Gastroesophageal sphincter (tissue), 4 donors: ENCODE data around the gene TFRC. TPM values are rescaled to one million over a fixed set of nuclear protein-coding genes. Genes with fewer than 3 reads are reported as not detected.
A peak's percentile ranks its signal among the peaks of the same experiment; 100 is the strongest.
"Not testable (repeated sequence)": the region's sequence is repeated elsewhere in the genome, so short reads cannot be mapped to it uniquely, and the experiment has no call there.

Experiments
- ATAC-seq: fragments of 150-250 bp; one replicate; pipeline ENCODE4 v1.9.1; 2016; ENCODE audit warnings: mild to moderate bottlenecking, moderate library complexity
- H3K27ac ChIP-seq, 4 donors: fragments of 200-600 bp; sonication (generic) in 3 of 4; 1 replicate in 3 of 4; 2 replicates in 1 of 4; pipeline ENCODE4 v1.5.1; 2016 to 2019
- H3K27me3 ChIP-seq: fragments of 200-600 bp; sonication (generic); one replicate; pipeline ENCODE4 v1.5.1; 2019
- H3K36me3 ChIP-seq, 2 donors: fragments of 200-600 bp; sonication (generic); one replicate each; pipeline ENCODE4 v1.5.1; 2019; ENCODE audit warnings: control low read depth in 1 of 2
- H3K4me1 ChIP-seq, 3 donors: fragments of 200-600 bp; sonication (generic); 1 replicate in 2 of 3; 2 replicates in 1 of 3; pipeline ENCODE4 v1.5.1; 2016 to 2019; ENCODE audit warnings: control low read depth in 2 of 3
- H3K4me3 ChIP-seq, 2 donors: fragments of 200-600 bp; sonication (generic); one replicate each; pipeline ENCODE4 v1.5.1; 2019; ENCODE audit warnings: mild to moderate bottlenecking in 1 of 2, moderate library complexity in 1 of 2
- H3K9me3 ChIP-seq, 3 donors: fragments of 200-600 bp; sonication (generic); one replicate each; pipeline ENCODE4 v1.5.1; 2017 to 2019; ENCODE audit warnings: control low read depth in 2 of 3
- EP300 ChIP-seq: sonication (generic); formaldehyde crosslinking; IDR thresholded peaks from one replicate; pipeline ENCODE4 v1.6.1; 2017; ENCODE audit warnings: antibody characterized with exemption, mild to moderate bottlenecking
- POLR2A ChIP-seq, 2 donors: fragments of 450-650 bp; IDR thresholded peaks; one replicate each; pipeline ENCODE4 v1.6.1; 2017; ENCODE audit warnings: antibody characterized with exemption in 2 of 2, mild to moderate bottlenecking in 2 of 2, moderate library complexity in 1 of 2
- POLR2AphosphoS5 ChIP-seq: sonication (generic); formaldehyde crosslinking; IDR thresholded peaks from one replicate; pipeline ENCODE4 v1.6.1; 2017; ENCODE audit warnings: antibody characterized with exemption
- WGBS, 2 donors: methylation state at CpG; one replicate each; pipeline ENCODE4 v1.1.5; 2018; ENCODE audit warnings: low coverage in 1 of 2; 5-methylcytosine and 5-hydroxymethylcytosine counted together
- total RNA-seq, 4 donors: library from RNA; depleted of rRNA; stranded (reverse); fragments of >200 nt; gene quantifications; one replicate each; pipeline ENCODE4 v1.1.0, GENCODE V29; 2016
- TF ChIP-seq, protein P1 (sequence below), 4 experiments: fragments of 200-600 bp in 2 of 4; fragments of 450-650 bp in 2 of 4; sonication (generic) in 1 of 4; IDR thresholded peaks; one replicate each; pipeline ENCODE4 v1.5.1; 2017 to 2019; ENCODE audit warnings: antibody characterized with exemption in 4 of 4, mild to moderate bottlenecking in 2 of 4, moderate library complexity in 2 of 4

Gene TFRC
- total RNA-seq, 4 donors from 2014 or later, result 60.1 to 81.1 (median 69.6) TPM

DNA sequence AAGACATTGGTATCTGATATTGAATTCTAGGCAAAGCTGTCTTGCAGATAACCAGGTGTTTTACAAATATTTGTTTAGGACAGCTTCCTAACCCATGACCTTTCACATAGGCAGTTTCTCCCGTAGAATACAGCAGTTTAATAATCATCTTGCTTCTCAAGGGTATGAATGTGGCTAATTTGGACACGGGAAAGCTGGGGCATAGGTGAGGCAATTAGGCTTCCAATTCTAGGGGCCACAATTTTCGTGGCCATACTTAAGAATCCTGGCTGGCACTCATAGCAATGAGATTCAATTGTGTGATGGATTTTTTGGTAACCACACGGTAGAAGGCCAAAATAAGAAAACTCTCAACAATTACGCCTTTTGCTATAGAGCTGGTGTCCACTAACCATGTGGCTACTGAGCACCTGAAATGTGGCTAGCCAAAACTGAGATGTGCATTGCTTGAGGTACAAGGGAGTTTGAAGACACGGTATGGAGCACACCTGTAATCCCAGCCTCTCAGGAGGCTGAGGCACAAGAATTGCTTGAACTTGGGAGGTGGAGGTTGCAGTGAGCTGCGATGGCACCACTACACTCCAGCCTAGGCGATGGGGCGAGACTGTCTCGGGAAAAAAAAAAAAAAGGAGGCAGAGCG, 34.4 kb downstream of the TFRC start:
- Histone ChIP-seq H3K4me1 (no peaks in the 10 kb centered on the region), H3K27ac (no peak overlapping the region), H3K27me3 (no peaks in the 10 kb centered on the region), H3K4me3 (no peak overlapping the region), H3K9me3 (no peaks in the 10 kb centered on the region), H3K36me3 (peaks cover 0 to 44% of the 10 kb centered on the region in 2 donors)
- no peak for ATAC-seq
- WGBS, 2 donors, result 84 to 93% methylated on average over 4 to 8 of the region's 11 CpGs
- no peak for TF ChIP-seq POLR2A (IDR thresholded peaks at IDR 0.05)
- no peak for TF ChIP-seq EP300
- TF ChIP-seq POLR2AphosphoS5, result no peak
- TF ChIP-seq, protein P1, sequence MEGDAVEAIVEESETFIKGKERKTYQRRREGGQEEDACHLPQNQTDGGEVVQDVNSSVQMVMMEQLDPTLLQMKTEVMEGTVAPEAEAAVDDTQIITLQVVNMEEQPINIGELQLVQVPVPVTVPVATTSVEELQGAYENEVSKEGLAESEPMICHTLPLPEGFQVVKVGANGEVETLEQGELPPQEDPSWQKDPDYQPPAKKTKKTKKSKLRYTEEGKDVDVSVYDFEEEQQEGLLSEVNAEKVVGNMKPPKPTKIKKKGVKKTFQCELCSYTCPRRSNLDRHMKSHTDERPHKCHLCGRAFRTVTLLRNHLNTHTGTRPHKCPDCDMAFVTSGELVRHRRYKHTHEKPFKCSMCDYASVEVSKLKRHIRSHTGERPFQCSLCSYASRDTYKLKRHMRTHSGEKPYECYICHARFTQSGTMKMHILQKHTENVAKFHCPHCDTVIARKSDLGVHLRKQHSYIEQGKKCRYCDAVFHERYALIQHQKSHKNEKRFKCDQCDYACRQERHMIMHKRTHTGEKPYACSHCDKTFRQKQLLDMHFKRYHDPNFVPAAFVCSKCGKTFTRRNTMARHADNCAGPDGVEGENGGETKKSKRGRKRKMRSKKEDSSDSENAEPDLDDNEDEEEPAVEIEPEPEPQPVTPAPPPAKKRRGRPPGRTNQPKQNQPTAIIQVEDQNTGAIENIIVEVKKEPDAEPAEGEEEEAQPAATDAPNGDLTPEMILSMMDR (IDR thresholded peaks at IDR 0.05), result no peak

DNA sequence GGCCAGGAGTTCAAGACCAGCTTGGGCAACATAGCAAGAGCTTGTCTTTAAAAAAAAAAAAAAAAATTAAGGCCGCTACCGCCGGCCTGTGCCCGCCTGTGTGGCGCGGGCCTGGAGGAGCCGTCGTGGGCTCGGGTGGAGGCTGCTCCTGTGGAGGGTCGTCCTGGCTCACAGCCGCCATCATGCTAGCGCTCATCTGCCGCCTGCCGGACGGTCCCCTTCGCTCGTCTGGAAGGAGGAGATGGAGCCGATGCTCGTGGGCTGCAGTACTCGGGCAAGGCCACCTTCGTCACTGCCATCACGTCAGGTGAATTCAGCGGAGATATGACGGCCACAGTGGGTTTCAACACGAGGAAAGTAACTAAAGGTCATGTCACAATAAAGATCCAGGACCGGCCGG, 37.4 kb downstream of the TFRC start:
- TF ChIP-seq EP300 (no peak), POLR2AphosphoS5 (no peak)
- TF ChIP-seq, protein P1 (IDR thresholded peaks at IDR 0.05), result no peak
- 90 to 96% methylated on average over 9 to 14 of the region's 27 CpGs for WGBS, 2 donors
- Histone ChIP-seq H3K4me1 (no peaks in the 10 kb centered on the region), H3K4me3 (no peak overlapping the region), H3K27ac (no peak overlapping the region), H3K9me3 (peaks cover 0 to 10% (median 0%) of the 10 kb centered on the region in 3 donors), H3K36me3 (peaks cover 0 to 14% of the 10 kb centered on the region in 2 donors), H3K27me3 (no peaks in the 10 kb centered on the region)
- ATAC-seq, result no peak

DNA sequence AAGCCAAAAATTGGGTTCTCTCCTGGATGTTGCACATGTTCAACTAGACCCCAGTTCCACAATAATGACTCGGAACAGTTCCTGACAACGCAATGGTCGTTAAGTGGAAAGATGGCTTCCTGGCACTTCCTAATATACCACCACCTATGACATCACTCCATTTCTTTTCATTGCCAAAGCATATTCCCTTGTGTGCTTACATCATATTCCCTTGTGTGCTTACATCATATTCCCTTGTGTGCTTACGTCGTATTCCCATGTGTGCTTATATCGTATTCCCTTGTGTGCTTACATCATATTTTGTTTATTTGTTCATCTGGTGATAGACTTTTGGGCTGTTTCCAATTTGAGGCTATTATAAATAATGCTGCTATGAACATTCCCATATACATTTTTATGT, 39.2 kb downstream of the TFRC start:
- Histone ChIP-seq H3K9me3 (peaks cover 0 to 10% (median 0%) of the 10 kb centered on the region in 3 donors), H3K27ac (no peak overlapping the region), H3K4me3 (no peak overlapping the region), H3K27me3 (no peaks in the 10 kb centered on the region), H3K36me3 (no peaks in the 10 kb centered on the region), H3K4me1 (no peaks in the 10 kb centered on the region)
- no peak for TF ChIP-seq POLR2AphosphoS5
- no peak for TF ChIP-seq POLR2A (IDR thresholded peaks at IDR 0.05)
- TF ChIP-seq, protein P1 (IDR thresholded peaks at IDR 0.05), result no peak
- TF ChIP-seq EP300, result no peak
- 88 to 91% methylated on average over 6 of the region's 6 CpGs for WGBS, 2 donors
- ATAC-seq, result no peak

DNA sequence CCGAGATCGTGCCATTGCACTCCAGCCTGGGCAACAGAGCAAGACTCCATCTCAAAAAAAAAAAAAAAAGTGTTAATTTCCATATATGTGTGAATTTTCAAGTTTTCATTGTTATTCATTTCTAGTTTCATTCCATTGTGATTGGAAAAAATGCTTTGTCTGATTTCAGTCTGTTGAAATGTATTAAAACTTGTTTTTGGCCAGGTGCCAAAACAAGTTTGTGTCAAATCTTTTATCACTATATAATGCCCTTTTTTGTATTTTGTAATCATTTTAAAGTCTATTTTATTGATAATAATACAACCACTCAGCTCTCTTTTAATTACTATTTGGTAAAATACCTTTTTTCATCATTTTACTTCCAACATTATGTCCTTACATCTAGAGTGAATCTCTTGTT, 42.5 kb downstream of the TFRC start:
- ATAC-seq, result no peak
- WGBS, 2 donors, result 93 to 100% methylated on average over 2 of the region's 2 CpGs
- Histone ChIP-seq H3K4me1 (no peaks in the 10 kb centered on the region), H3K27ac (no peak overlapping the region), H3K27me3 (no peaks in the 10 kb centered on the region), H3K9me3 (peaks cover 0 to 10% (median 0%) of the 10 kb centered on the region in 3 donors), H3K4me3 (no peak overlapping the region), H3K36me3 (no peaks in the 10 kb centered on the region)
- TF ChIP-seq POLR2AphosphoS5 (no peak), EP300 (no peak), POLR2A (IDR thresholded peaks at IDR 0.05) (no peak)
- TF ChIP-seq, protein P1 (IDR thresholded peaks at IDR 0.05), result no peak

DNA sequence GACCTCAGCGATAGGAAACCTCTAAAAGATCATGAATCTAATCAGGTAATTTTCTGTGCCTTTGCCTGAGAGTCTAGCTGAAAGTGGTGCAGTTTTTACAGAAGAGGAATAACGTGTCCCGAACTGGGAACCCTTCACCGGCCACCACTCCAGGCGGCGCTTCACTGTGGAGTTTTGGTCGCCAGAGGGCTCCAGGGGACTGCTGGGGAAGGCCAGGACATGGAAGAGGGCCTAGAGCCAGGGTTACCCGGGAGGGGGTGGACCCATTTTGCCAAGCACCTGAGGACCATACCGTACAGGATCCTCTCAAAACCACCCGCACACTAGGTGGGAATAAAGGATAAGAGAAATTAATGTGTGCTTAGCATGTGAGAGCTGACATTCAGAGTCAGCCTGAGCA, 55.8 kb downstream of the TFRC start:
- peaks cover 16% of the 10 kb centered on the region for H3K27me3 ChIP-seq
- not testable (repeated sequence) for ATAC-seq

More for the DNA sequence above, 55.8 kb downstream of the TFRC start:
- TF ChIP-seq, protein P1 (IDR thresholded peaks at IDR 0.05), result peak in 1 of 4 experiments; percentile 10
- not testable (repeated sequence) for H3K36me3 ChIP-seq, H3K9me3 ChIP-seq, H3K4me3 ChIP-seq, H3K27ac ChIP-seq, H3K4me1 ChIP-seq
- 33 to 55% methylated on average over 3 to 6 of the region's 10 CpGs for WGBS, 2 donors
